GM23338 (cell line): ENCODE results near the gene PRDX6. TPM values are rescaled to one million over a fixed set of nuclear protein-coding genes. Genes with fewer than 3 reads are reported as not detected.

Experiments
- ATAC-seq: fragments of 200-7000 bp; cut with Tn5 transposase; 3 replicates; pipeline ENCODE4 v1.9.1; 2020
- DNase-seq: peaks from one replicate; pipeline ENCODE4 v3.0.0-alpha.2; 2015; ENCODE audit warnings: low spot score
- H2AFZ ChIP-seq: fragments of 200-600 bp; sonication (generic); 2 replicates; pipeline ENCODE4 v1.8.0; 2016; ENCODE audit warnings: antibody characterized with exemption, mild to moderate bottlenecking, moderate library complexity
- H3F3A ChIP-seq: fragments of 200-600 bp; sonication (generic); replicated peaks from 2 replicates; pipeline ENCODE4 v1.8.0; 2017; ENCODE audit warnings: antibody characterized with exemption, mixed run types, low read depth
- H3K27ac ChIP-seq: fragments of 200-600 bp; sonication (generic); 2 replicates; pipeline ENCODE4 v1.6.1; 2016; ENCODE audit warnings: low read depth
- H3K27me3 ChIP-seq: fragments of 200-600 bp; sonication (generic); 2 replicates; pipeline ENCODE4 v1.8.0; 2016; ENCODE audit warnings: mild to moderate bottlenecking, mixed run types, moderate library complexity; ENCODE audit not compliant: insufficient read depth
- H3K36me3 ChIP-seq: fragments of 200-600 bp; sonication (generic); 2 replicates; pipeline ENCODE4 v1.8.0; 2016; ENCODE audit warnings: mild to moderate bottlenecking; ENCODE audit not compliant: insufficient read depth
- H3K4me1 ChIP-seq: fragments of 200-600 bp; sonication (generic); 2 replicates; pipeline ENCODE4 v1.8.0; 2016; ENCODE audit warnings: mild to moderate bottlenecking, moderate library complexity; ENCODE audit not compliant: insufficient read depth
- H3K4me2 ChIP-seq: fragments of 200-600 bp; sonication (generic); 2 replicates; pipeline ENCODE4 v1.7.1; 2017; ENCODE audit warnings: mixed run types
- H3K4me3 ChIP-seq: fragments of 200-600 bp; sonication (generic); 2 replicates; pipeline ENCODE4 v1.6.1; 2016; ENCODE audit warnings: mixed run types
- H3K79me2 ChIP-seq: fragments of 200-600 bp; sonication (generic); replicated peaks from 2 replicates; pipeline ENCODE4 v1.8.0; 2017; ENCODE audit warnings: mild to moderate bottlenecking; ENCODE audit not compliant: insufficient read depth
- H3K9me2 ChIP-seq: fragments of 200-600 bp; sonication (generic); 2 replicates; pipeline ENCODE4 v1.8.0; 2017; ENCODE audit not compliant: insufficient read depth
- H4K20me1 ChIP-seq: fragments of 200-600 bp; sonication (generic); replicated peaks from 2 replicates; pipeline ENCODE4 v1.8.0; 2017; ENCODE audit warnings: mild to moderate bottlenecking; ENCODE audit not compliant: insufficient read depth
- H3K27ac Mint-ChIP-seq: 2 replicates; pipeline ENCODE4 v1.8.0; 2020; ENCODE audit warnings: inconsistent platforms, mild to moderate bottlenecking, moderate library complexity, mixed read lengths
- H3K27me3 Mint-ChIP-seq: 3 replicates; pipeline ENCODE4 v1.8.0; 2022; ENCODE audit warnings: low read depth, mild to moderate bottlenecking, moderate library complexity, mixed read lengths, inconsistent platforms; ENCODE audit not compliant: insufficient read depth, poor library complexity
- H3K36me3 Mint-ChIP-seq: 3 replicates; pipeline ENCODE4 v1.8.0; 2021; ENCODE audit warnings: low read depth, mild to moderate bottlenecking, inconsistent platforms, moderate library complexity, mixed read lengths
- H3K4me1 Mint-ChIP-seq: 3 replicates; pipeline ENCODE4 v1.8.0; 2020; ENCODE audit warnings: mild to moderate bottlenecking, inconsistent platforms, mixed read lengths
- H3K4me3 Mint-ChIP-seq: 3 replicates; pipeline ENCODE4 v1.8.0; 2021; ENCODE audit warnings: moderate library complexity, mild to moderate bottlenecking, inconsistent platforms, mixed read lengths
- H3K9me3 Mint-ChIP-seq: 3 replicates; pipeline ENCODE4 v1.8.0; 2020; ENCODE audit warnings: moderate library complexity, mild to moderate bottlenecking, inconsistent platforms, mixed read lengths
- CREB1 ChIP-seq: fragments of 250-450 bp; sonication (Bioruptor Pico); IDR thresholded peaks from 2 replicates; pipeline ENCODE4 v1.5.0; 2020; ENCODE audit warnings: low read depth, mild to moderate bottlenecking, moderate library complexity
- EZH2 ChIP-seq: fragments of 200-600 bp; sonication (generic); IDR thresholded peaks from one replicate; pipeline ENCODE4 v1.8.0; 2017; ENCODE audit warnings: antibody characterized with exemption, mild to moderate bottlenecking, low read depth; ENCODE audit not compliant: unreplicated experiment
- EZH2phosphoT487 ChIP-seq: fragments of 200-600 bp; sonication (generic); IDR thresholded peaks from one replicate; pipeline ENCODE4 v1.8.1; 2018; ENCODE audit warnings: antibody characterized with exemption; ENCODE audit not compliant: unreplicated experiment
- JUNB ChIP-seq: IDR thresholded peaks from one replicate; pipeline ENCODE4 v1.6.1; 2016; ENCODE audit warnings: antibody characterized with exemption; ENCODE audit not compliant: unreplicated experiment
- NANOG ChIP-seq: IDR thresholded peaks from 2 replicates; pipeline ENCODE4 v1.6.1; 2016; ENCODE audit warnings: antibody characterized with exemption, borderline replicate concordance
- POLR2AphosphoS5 ChIP-seq: IDR thresholded peaks from 2 replicates; pipeline ENCODE4 v1.6.1; 2016; ENCODE audit warnings: antibody characterized with exemption, low read depth
- STAT1 ChIP-seq: IDR thresholded peaks from one replicate; pipeline ENCODE4 v1.6.1; 2016; ENCODE audit warnings: antibody characterized with exemption; ENCODE audit not compliant: unreplicated experiment
- ZNF114 ChIP-seq: fragments of 250-450 bp; sonication (Bioruptor Pico); IDR thresholded peaks from 2 replicates; pipeline ENCODE4 v1.5.0; 2020; ENCODE audit warnings: mild to moderate bottlenecking, moderate library complexity
- ZNF331 ChIP-seq: fragments of 250-450 bp; sonication (Bioruptor Pico); IDR thresholded peaks from 2 replicates; pipeline ENCODE4 v1.5.0; 2020; ENCODE audit warnings: low read depth, mild to moderate bottlenecking, moderate library complexity
- polyA plus RNA-seq: library from polyadenylated mRNA; unstranded; fragments of >200 nt; fragmentation: Nextera tagmentation; extraction: Ambion mirVana; gene quantifications from 2 replicates; pipeline ENCODE4 v1.2.1, GENCODE V29; 2016
- total RNA-seq: library from RNA; depleted of rRNA; stranded (reverse); fragments of >200 nt; shearing (Covaris generic); gene quantifications from 2 replicates; pipeline ENCODE4 v1.2.3, GENCODE V29; 2014
- TF ChIP-seq, protein P1 (sequence below), 2 experiments: fragments of 200-600 bp in 1 of 2; sonication (generic) in 1 of 2; conservative IDR thresholded peaks; 2 replicates each; pipeline versions ENCODE4 v1.5.1 to v1.6.1; 2016 to 2017; ENCODE audit warnings: antibody characterized with exemption in 2 of 2, low read depth in 2 of 2, mild to moderate bottlenecking in 2 of 2, moderate library complexity in 1 of 2
- TF ChIP-seq, protein P2 (sequence below): IDR thresholded peaks from 2 replicates; pipeline ENCODE4 v1.6.1; 2016; ENCODE audit warnings: antibody characterized with exemption
- TF ChIP-seq, protein P3 (sequence below): fragments of 250-450 bp; sonication (Bioruptor Pico); IDR thresholded peaks from 2 replicates; pipeline ENCODE4 v1.5.0; 2020; ENCODE audit warnings: mild to moderate bottlenecking, moderate library complexity

Gene PRDX6
- total and polyA plus RNA-seq, 2 experiments from 2014 or later, result 516 to 746 TPM

DNA sequence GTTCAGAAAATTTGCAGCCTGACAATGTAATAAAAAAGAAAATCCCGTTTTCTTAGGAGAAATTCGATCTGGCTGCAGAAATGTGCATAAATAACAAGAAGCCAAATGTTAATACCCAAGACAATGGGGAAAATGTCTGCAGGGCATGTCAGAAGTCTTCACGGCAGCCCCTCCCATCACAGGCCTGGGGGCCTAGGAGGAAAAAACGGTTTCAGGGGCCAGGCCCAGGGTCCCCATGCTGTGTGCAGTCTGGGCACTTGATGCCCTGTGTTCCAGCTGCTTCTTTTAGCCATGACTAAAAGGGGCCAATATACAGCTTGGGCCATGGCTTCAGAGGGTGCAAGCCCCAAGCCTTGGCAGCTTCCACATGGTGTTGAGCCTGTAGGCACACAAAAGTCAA is 6.5 kb upstream of the PRDX6 start (continued):
- TF ChIP-seq ZNF114 (CRISPR knock-in tag) (no peak), STAT1 (no peak), ZNF331 (CRISPR knock-in tag) (no peak), JUNB (no peak), EZH2 (no peak), CREB1 (no peak)
- TF ChIP-seq, protein P1, sequence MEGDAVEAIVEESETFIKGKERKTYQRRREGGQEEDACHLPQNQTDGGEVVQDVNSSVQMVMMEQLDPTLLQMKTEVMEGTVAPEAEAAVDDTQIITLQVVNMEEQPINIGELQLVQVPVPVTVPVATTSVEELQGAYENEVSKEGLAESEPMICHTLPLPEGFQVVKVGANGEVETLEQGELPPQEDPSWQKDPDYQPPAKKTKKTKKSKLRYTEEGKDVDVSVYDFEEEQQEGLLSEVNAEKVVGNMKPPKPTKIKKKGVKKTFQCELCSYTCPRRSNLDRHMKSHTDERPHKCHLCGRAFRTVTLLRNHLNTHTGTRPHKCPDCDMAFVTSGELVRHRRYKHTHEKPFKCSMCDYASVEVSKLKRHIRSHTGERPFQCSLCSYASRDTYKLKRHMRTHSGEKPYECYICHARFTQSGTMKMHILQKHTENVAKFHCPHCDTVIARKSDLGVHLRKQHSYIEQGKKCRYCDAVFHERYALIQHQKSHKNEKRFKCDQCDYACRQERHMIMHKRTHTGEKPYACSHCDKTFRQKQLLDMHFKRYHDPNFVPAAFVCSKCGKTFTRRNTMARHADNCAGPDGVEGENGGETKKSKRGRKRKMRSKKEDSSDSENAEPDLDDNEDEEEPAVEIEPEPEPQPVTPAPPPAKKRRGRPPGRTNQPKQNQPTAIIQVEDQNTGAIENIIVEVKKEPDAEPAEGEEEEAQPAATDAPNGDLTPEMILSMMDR (conservative IDR thresholded peaks at IDR 0.05; ENCODE audit: low read depth in 2 of 2), result no peak

DNA sequence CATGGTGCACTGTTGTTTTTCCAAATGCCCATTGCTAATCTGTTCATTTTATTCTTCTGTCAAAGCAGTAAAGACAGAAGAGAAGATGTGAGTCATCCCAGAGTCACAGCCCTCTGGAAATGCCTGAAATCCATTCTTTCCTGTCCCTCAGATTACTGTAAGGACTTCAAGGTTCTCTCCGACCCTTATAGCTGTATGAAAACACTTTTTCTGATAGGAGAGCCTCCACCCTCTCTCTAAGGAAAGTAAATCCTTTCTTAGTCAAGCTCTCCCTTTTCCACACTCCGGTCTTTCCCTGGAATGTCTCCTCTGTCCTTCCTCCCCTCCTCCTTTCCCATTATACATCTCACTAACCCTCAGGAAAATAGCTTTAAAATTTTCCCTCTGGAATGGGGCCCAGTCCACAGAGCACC is 3.5 kb upstream of the PRDX6 start:
- no peaks in the 10 kb centered on the region for H3K27me3 ChIP-seq
- H3K9me2 ChIP-seq, result peaks cover 4% of the 10 kb centered on the region; the same call in 1 of the 2 replicates
- H3K4me2 ChIP-seq, result no peak overlapping the region
- Mint-ChIP-seq H3K4me1 (peaks cover 10% of the 10 kb centered on the region), H3K27ac (no peak overlapping the region), H3K4me3 (no peak overlapping the region), H3K36me3 (peaks cover 61% of the 10 kb centered on the region), H3K27me3 (peaks cover 5% of the 10 kb centered on the region), H3K9me3 (peaks cover 37% of the 10 kb centered on the region)
- no peaks in the 10 kb centered on the region for H3F3A ChIP-seq
- H3K36me3 ChIP-seq, result peaks cover 31% of the 10 kb centered on the region
- peaks cover 7% of the 10 kb centered on the region for H4K20me1 ChIP-seq
- H2AFZ ChIP-seq, result no peak overlapping the region
- H3K79me2 ChIP-seq, result peaks cover 62% of the 10 kb centered on the region
- no peak overlapping the region for H3K4me3 ChIP-seq
- no peak for ATAC-seq
- no peak overlapping the region for H3K27ac ChIP-seq
- DNase-seq, result no peak
- H3K4me1 ChIP-seq, result peaks cover 16% of the 10 kb centered on the region
- TF ChIP-seq STAT1, result no peak
- TF ChIP-seq ZNF331 (CRISPR knock-in tag), result no peak
- TF ChIP-seq POLR2AphosphoS5, result no peak
- no peak for TF ChIP-seq CREB1
- TF ChIP-seq, protein P2, sequence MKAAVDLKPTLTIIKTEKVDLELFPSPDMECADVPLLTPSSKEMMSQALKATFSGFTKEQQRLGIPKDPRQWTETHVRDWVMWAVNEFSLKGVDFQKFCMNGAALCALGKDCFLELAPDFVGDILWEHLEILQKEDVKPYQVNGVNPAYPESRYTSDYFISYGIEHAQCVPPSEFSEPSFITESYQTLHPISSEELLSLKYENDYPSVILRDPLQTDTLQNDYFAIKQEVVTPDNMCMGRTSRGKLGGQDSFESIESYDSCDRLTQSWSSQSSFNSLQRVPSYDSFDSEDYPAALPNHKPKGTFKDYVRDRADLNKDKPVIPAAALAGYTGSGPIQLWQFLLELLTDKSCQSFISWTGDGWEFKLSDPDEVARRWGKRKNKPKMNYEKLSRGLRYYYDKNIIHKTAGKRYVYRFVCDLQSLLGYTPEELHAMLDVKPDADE, result no peak
- no peak for TF ChIP-seq JUNB
- TF ChIP-seq EZH2, result no peak
- TF ChIP-seq, protein P3, sequence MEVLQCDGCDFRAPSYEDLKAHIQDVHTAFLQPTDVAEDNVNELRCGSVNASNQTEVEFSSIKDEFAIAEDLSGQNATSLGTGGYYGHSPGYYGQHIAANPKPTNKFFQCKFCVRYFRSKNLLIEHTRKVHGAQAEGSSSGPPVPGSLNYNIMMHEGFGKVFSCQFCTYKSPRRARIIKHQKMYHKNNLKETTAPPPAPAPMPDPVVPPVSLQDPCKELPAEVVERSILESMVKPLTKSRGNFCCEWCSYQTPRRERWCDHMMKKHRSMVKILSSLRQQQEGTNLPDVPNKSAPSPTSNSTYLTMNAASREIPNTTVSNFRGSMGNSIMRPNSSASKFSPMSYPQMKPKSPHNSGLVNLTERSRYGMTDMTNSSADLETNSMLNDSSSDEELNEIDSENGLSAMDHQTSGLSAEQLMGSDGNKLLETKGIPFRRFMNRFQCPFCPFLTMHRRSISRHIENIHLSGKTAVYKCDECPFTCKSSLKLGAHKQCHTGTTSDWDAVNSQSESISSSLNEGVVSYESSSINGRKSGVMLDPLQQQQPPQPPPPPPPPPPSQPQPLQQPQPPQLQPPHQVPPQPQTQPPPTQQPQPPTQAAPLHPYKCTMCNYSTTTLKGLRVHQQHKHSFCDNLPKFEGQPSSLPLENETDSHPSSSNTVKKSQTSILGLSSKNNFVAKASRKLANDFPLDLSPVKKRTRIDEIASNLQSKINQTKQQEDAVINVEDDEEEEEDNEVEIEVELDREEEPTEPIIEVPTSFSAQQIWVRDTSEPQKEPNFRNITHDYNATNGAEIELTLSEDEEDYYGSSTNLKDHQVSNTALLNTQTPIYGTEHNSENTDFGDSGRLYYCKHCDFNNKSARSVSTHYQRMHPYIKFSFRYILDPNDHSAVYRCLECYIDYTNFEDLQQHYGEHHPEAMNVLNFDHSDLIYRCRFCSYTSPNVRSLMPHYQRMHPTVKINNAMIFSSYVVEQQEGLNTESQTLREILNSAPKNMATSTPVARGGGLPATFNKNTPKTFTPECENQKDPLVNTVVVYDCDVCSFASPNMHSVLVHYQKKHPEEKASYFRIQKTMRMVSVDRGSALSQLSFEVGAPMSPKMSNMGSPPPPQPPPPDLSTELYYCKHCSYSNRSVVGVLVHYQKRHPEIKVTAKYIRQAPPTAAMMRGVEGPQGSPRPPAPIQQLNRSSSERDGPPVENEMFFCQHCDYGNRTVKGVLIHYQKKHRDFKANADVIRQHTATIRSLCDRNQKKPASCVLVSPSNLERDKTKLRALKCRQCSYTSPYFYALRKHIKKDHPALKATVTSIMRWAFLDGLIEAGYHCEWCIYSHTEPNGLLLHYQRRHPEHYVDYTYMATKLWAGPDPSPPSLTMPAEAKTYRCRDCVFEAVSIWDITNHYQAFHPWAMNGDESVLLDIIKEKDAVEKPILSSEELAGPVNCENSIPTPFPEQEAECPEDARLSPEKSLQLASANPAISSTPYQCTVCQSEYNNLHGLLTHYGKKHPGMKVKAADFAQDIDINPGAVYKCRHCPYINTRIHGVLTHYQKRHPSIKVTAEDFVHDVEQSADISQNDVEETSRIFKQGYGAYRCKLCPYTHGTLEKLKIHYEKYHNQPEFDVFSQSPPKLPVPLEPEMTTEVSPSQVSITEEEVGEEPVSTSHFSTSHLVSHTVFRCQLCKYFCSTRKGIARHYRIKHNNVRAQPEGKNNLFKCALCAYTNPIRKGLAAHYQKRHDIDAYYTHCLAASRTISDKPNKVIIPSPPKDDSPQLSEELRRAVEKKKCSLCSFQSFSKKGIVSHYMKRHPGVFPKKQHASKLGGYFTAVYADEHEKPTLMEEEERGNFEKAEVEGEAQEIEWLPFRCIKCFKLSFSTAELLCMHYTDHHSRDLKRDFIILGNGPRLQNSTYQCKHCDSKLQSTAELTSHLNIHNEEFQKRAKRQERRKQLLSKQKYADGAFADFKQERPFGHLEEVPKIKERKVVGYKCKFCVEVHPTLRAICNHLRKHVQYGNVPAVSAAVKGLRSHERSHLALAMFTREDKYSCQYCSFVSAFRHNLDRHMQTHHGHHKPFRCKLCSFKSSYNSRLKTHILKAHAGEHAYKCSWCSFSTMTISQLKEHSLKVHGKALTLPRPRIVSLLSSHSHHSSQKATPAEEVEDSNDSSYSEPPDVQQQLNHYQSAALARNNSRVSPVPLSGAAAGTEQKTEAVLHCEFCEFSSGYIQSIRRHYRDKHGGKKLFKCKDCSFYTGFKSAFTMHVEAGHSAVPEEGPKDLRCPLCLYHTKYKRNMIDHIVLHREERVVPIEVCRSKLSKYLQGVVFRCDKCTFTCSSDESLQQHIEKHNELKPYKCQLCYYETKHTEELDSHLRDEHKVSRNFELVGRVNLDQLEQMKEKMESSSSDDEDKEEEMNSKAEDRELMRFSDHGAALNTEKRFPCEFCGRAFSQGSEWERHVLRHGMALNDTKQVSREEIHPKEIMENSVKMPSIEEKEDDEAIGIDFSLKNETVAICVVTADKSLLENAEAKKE, result no peak
- TF ChIP-seq, protein P1 (conservative IDR thresholded peaks at IDR 0.05; ENCODE audit: low read depth in 2 of 2), result no peak
- TF ChIP-seq NANOG, result no peak
- TF ChIP-seq EZH2phosphoT487, result no peak
